PFSK-1 (cell line): ENCODE measurements around the gene RNF17.

Experiments
- FOXP2 ChIP-seq: optimal IDR thresholded peaks from 2 replicates; pipeline ENCODE3; 2011; ENCODE audit warnings: borderline replicate concordance, control low read depth, inconsistent platforms; ENCODE audit not compliant: insufficient read depth; ENCODE audit errors: extremely low read length, extremely low read depth
- POLR2AphosphoS5 ChIP-seq: IDR thresholded peaks from 2 replicates; pipeline ENCODE4 v1.6.1; 2012; ENCODE audit warnings: low read depth, mild to moderate bottlenecking, control low read depth, low read length, moderate library complexity
- SIN3A ChIP-seq: IDR thresholded peaks from 2 replicates; pipeline ENCODE4 v1.6.1; 2012; ENCODE audit warnings: mild to moderate bottlenecking, low read length, moderate library complexity, borderline replicate concordance; ENCODE audit not compliant: insufficient read depth
- TAF1 ChIP-seq: IDR thresholded peaks from 2 replicates; pipeline ENCODE4 v1.6.1; 2012; ENCODE audit warnings: low read length, control low read depth, borderline replicate concordance; ENCODE audit not compliant: insufficient read depth
- TF ChIP-seq, protein P1 (sequence below), 2 experiments: IDR thresholded peaks; 2 replicates each; pipeline versions ENCODE4 v1.6.1 to v1.8.0; 2011 to 2012; ENCODE audit warnings: low read depth in 2 of 2, low read length in 2 of 2, control low read depth in 1 of 2, inconsistent platforms in 1 of 2, mild to moderate bottlenecking in 1 of 2, moderate library complexity in 1 of 2; ENCODE audit not compliant: insufficient read depth in 1 of 2

Gene RNF17

GRCh38 chr13:24906268-24906667 is 142.3 kb downstream of the RNF17 start:
- TF ChIP-seq TAF1 = no peak
- TF ChIP-seq, protein P1, sequence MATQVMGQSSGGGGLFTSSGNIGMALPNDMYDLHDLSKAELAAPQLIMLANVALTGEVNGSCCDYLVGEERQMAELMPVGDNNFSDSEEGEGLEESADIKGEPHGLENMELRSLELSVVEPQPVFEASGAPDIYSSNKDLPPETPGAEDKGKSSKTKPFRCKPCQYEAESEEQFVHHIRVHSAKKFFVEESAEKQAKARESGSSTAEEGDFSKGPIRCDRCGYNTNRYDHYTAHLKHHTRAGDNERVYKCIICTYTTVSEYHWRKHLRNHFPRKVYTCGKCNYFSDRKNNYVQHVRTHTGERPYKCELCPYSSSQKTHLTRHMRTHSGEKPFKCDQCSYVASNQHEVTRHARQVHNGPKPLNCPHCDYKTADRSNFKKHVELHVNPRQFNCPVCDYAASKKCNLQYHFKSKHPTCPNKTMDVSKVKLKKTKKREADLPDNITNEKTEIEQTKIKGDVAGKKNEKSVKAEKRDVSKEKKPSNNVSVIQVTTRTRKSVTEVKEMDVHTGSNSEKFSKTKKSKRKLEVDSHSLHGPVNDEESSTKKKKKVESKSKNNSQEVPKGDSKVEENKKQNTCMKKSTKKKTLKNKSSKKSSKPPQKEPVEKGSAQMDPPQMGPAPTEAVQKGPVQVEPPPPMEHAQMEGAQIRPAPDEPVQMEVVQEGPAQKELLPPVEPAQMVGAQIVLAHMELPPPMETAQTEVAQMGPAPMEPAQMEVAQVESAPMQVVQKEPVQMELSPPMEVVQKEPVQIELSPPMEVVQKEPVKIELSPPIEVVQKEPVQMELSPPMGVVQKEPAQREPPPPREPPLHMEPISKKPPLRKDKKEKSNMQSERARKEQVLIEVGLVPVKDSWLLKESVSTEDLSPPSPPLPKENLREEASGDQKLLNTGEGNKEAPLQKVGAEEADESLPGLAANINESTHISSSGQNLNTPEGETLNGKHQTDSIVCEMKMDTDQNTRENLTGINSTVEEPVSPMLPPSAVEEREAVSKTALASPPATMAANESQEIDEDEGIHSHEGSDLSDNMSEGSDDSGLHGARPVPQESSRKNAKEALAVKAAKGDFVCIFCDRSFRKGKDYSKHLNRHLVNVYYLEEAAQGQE (IDR thresholded peaks at IDR 0.05; ENCODE audit: insufficient read depth in 1 of 2, low read depth in 2 of 2, low read length in 2 of 2) = no peak
- no peak for TF ChIP-seq SIN3A
- no peak for TF ChIP-seq POLR2AphosphoS5
- no peak for TF ChIP-seq FOXP2

DNA sequence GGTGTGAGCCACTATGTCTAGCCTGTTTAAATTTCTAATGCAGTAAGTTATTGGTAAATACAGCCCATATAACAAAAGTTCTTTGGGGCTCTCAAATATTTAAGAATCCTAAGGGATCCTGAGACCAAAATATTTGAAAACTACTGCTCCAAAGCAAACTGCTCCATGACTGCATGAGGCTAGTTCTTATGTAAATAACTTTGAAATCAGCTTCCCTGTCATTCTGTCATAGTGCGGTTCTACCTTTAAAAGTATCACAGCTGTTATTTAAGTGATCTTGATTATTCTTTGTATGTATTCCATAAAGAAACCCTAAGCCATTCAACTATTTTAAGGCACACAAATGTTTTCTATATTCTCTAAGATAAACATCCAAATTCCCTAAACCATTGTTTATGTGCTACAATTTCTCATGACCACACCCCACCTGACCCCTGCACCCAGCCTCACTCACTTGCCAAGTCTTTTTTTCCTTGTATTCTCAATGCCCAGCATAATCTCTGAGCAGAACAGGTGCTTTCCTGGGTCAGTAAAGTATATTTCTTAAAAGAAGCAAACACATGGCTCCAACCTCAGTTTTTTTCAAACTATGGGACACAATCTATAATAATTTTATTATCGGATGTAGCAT is 146.6 kb downstream of the RNF17 start:
- TF ChIP-seq SIN3A (no peak), FOXP2 (no peak), TAF1 (no peak), POLR2AphosphoS5 (no peak)
- TF ChIP-seq, protein P1 (IDR thresholded peaks at IDR 0.05; ENCODE audit: insufficient read depth in 1 of 2, low read depth in 2 of 2, low read length in 2 of 2) = no peak

DNA sequence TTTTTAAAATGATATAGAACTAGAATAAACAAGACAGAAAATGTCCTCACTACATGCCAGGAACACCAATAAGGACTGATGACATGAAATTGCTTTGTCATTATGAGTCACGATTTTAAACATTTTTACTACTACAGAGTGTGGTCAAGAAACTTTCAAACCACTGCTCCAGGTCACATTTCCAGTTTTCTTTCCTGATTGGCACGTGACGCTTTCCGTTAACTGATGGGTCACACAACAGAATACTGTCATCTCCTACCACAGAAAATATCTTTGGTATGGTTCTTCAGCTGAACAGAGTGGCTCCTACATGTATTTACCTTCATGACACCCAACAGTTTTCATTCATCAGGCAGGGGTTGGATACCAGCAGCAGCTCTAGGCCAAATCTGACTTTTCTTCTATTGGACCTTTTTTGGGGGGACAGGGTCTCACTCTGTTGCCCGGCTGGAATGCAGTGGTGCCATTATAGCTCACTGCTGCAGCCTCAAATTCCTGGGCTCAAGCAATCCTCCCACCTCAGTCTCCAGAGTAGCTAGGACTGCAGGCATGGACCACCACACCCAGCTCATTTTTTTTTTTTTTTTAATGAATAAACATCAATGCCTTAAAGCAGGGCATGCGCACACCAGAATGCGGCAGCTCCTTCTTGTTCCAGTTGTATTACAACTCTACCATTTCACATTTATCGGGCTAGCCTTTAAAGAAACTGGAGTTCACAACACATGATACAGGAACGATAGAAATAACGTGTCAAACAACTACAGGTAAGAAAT is 147.4 kb downstream of the RNF17 start:
- TF ChIP-seq SIN3A = no peak
- TF ChIP-seq, protein P1 (IDR thresholded peaks at IDR 0.05; ENCODE audit: insufficient read depth in 1 of 2, low read depth in 2 of 2, low read length in 2 of 2) = no peak
- TF ChIP-seq POLR2AphosphoS5 = no peak
- no peak for TF ChIP-seq TAF1

DNA sequence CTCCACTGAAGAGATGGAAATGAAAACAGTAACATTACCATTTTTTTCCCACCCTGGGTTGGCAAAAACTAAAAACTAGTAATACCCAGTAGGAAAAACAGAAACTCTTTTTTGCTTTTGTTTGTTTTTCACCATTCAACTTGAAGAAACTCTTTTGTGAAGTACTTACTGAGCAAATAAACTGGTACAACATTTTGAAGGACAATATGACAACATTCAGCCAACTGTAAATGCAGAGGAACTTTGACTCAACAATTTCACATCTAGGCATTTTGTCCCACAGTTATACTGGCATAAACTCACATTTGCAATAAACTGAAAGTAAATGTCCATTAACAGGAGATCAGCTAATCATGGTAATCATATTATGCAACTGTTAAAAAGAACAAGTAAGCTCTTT is 152.5 kb downstream of the RNF17 start:
- TF ChIP-seq SIN3A = no peak

GRCh38 chr13:24921003-24921402 is 157.0 kb downstream of the RNF17 start:
- TF ChIP-seq SIN3A (no peak), TAF1 (no peak), POLR2AphosphoS5 (no peak), FOXP2 (no peak)
- TF ChIP-seq, protein P1 (IDR thresholded peaks at IDR 0.05; ENCODE audit: insufficient read depth in 1 of 2, low read depth in 2 of 2, low read length in 2 of 2) = no peak
